Measurements from ENCODE around the gene F2R.

DNA sequence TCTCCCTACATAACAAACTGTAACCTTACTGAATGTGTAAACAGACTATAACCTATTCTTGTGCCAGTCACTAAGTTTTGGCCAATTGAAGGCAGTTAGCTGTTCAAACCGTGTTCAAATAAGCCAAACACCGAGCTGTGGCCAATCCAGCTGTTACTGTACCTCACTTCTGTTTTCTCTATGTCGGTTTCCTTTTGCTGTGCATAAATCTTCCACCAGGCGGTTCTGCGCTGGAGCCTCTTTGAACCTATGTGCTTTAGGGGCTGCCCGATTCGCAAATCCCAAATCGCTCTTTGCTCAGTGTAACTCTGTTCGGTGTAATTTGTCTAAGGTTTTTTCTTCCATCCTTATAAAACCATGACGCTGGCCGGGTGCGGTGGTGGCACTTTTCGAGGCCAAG is 31.8 kb downstream of the F2R start:
- TF ChIP-seq, protein P1, sequence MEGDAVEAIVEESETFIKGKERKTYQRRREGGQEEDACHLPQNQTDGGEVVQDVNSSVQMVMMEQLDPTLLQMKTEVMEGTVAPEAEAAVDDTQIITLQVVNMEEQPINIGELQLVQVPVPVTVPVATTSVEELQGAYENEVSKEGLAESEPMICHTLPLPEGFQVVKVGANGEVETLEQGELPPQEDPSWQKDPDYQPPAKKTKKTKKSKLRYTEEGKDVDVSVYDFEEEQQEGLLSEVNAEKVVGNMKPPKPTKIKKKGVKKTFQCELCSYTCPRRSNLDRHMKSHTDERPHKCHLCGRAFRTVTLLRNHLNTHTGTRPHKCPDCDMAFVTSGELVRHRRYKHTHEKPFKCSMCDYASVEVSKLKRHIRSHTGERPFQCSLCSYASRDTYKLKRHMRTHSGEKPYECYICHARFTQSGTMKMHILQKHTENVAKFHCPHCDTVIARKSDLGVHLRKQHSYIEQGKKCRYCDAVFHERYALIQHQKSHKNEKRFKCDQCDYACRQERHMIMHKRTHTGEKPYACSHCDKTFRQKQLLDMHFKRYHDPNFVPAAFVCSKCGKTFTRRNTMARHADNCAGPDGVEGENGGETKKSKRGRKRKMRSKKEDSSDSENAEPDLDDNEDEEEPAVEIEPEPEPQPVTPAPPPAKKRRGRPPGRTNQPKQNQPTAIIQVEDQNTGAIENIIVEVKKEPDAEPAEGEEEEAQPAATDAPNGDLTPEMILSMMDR (optimal IDR thresholded peaks at IDR 0.05 in 1 of 3, IDR thresholded peaks at IDR 0.05 in 1 of 3, conservative IDR thresholded peaks at IDR 0.05 in 1 of 3; ENCODE audit: extremely low read depth in 1 of 3, insufficient read depth in 2 of 3, low read length in 3 of 3), result no peak
- TF ChIP-seq EZH2 (IDR thresholded peaks at IDR 0.05; ENCODE audit: low read length), result no peak

All from keratinocyte (primary cell).